Sigmoid colon (tissue), 7 donors: Measurements from ENCODE around the gene PJA1. TPM values are rescaled to one million over a fixed set of nuclear protein-coding genes. Genes with fewer than 3 reads are reported as not detected.

Experiments used
- DNase-seq: peaks from one replicate; pipeline ENCODE4 v3.0.0-alpha.2; 2019
- H3K27ac ChIP-seq, 4 donors: fragments of 200-600 bp; sonication (generic); one replicate each; pipeline ENCODE4 v1.5.1; 2016 to 2019; ENCODE audit warnings: mild to moderate bottlenecking in 1 of 4
- H3K27me3 ChIP-seq, 3 donors: fragments of 200-600 bp; sonication (generic); one replicate each; pipeline ENCODE4 v1.5.1; 2019; ENCODE audit warnings: mild to moderate bottlenecking in 1 of 3
- H3K36me3 ChIP-seq, 4 donors: fragments of 200-600 bp; sonication (generic); one replicate each; pipeline ENCODE4 v1.5.1; 2016 to 2019
- H3K4me1 ChIP-seq, 4 donors: fragments of 200-600 bp; sonication (generic); one replicate each; pipeline ENCODE4 v1.5.1; 2017 to 2019
- H3K4me3 ChIP-seq, 4 donors: fragments of 200-600 bp; sonication (generic); one replicate each; pipeline ENCODE4 v1.5.1; 2017 to 2019; ENCODE audit warnings: mild to moderate bottlenecking in 2 of 4, moderate library complexity in 1 of 4
- H3K9me3 ChIP-seq, 4 donors: fragments of 200-600 bp in 3 of 4; sonication (generic) in 3 of 4; one replicate each; pipeline versions ENCODE4 v1.5.1 to v1.6.1; 2013 to 2019
- CTCF ChIP-seq, 4 experiments: fragments of 450-650 bp in 3 of 4; fragments of 200-600 bp in 1 of 4; IDR thresholded peaks; one replicate each; pipeline ENCODE4 v1.5.1; 2016 to 2019; ENCODE audit warnings: antibody characterized with exemption in 4 of 4, mild to moderate bottlenecking in 3 of 4, moderate library complexity in 2 of 4
- EP300 ChIP-seq, 4 donors: sonication (generic); formaldehyde crosslinking; IDR thresholded peaks; one replicate each; pipeline ENCODE4 v1.6.1; 2017; ENCODE audit warnings: antibody characterized with exemption in 4 of 4
- POLR2A ChIP-seq, 2 donors: fragments of 450-650 bp; IDR thresholded peaks; one replicate each; pipeline ENCODE4 v1.6.1; 2016; ENCODE audit warnings: antibody characterized with exemption in 2 of 2, mild to moderate bottlenecking in 2 of 2, moderate library complexity in 2 of 2
- POLR2AphosphoS5 ChIP-seq, 4 donors: sonication (generic); formaldehyde crosslinking; IDR thresholded peaks; one replicate each; pipeline ENCODE4 v1.6.1; 2017; ENCODE audit warnings: antibody characterized with exemption in 4 of 4
- WGBS, 2 donors: extraction: QIAGEN DNeasy Blood & Tissue Kit; methylation state at CpG; one replicate each; pipeline ENCODE4 v1.1.7; 2013; 5-methylcytosine and 5-hydroxymethylcytosine counted together
- intact Hi-C: fragments of 100-400 bp; cut with DNase I; formaldehyde crosslinking; loops from one replicate; pipeline ENCODE4 v1.15.1; 2023
- polyA plus RNA-seq, 3 donors: library from polyadenylated mRNA; stranded (reverse); fragments of 200-250 nt; gene quantifications; one replicate each; pipeline ENCODE4 v1.2.3, GENCODE V29; 2013
- total RNA-seq, 4 donors: library from RNA; depleted of rRNA; stranded (reverse); fragments of >200 nt; gene quantifications; one replicate each; pipeline ENCODE4 v1.1.0, GENCODE V29; 2016
- donor health status: healthy with polysubstance abuse.
- donor health status: Bipolar disorder and iron deficiency.
- donor health status: healthy.

The PJA1 gene
- total and polyA plus RNA-seq, 7 donors = 5.3 to 21.8 (median 17.0) TPM

GRCh38 chrX:69185141-69185540 is 19.9 kb upstream of the PJA1 start:
- 79 to 83% methylated on average over 3 of the region's 3 CpGs for WGBS, 2 donors

GRCh38 chrX:69182818-69183380 is 17.6 kb upstream of the PJA1 start:
- WGBS, 2 donors = 57 to 73% methylated on average over 4 of the region's 4 CpGs
- Histone ChIP-seq H3K36me3 (no peaks in the 10 kb centered on the region), H3K4me3 (no peak overlapping the region), H3K27me3 (no peaks in the 10 kb centered on the region), H3K4me1 (no peaks in the 10 kb centered on the region), H3K9me3 (no peaks in the 10 kb centered on the region), H3K27ac (no peak overlapping the region)
- intact Hi-C loops = no loop called here
- no peak for DNase-seq
- TF ChIP-seq POLR2AphosphoS5 (IDR thresholded peaks at IDR 0.05) (no peak), CTCF (IDR thresholded peaks at IDR 0.05) (no peak), POLR2A (IDR thresholded peaks at IDR 0.05) (no peak), EP300 (IDR thresholded peaks at IDR 0.05) (no peak)

More at GRCh38 chrX:69185141-69185540, 19.9 kb upstream of the PJA1 start:
- Histone ChIP-seq H3K4me1 (no peaks in the 10 kb centered on the region), H3K36me3 (no peaks in the 10 kb centered on the region), H3K27me3 (no peaks in the 10 kb centered on the region), H3K9me3 (no peaks in the 10 kb centered on the region), H3K4me3 (no peak overlapping the region), H3K27ac (no peak overlapping the region)
- TF ChIP-seq CTCF (IDR thresholded peaks at IDR 0.05) (no peak), EP300 (IDR thresholded peaks at IDR 0.05) (no peak), POLR2AphosphoS5 (IDR thresholded peaks at IDR 0.05) (no peak)
- intact Hi-C loops = no loop called here
- no peak for DNase-seq

GRCh38 chrX:69179380-69179911 is 14.2 kb upstream of the PJA1 start:
- WGBS, 2 donors = 20 to 44% methylated on average over 12 of the region's 12 CpGs
- no peak overlapping the region for H3K4me3 ChIP-seq
- H3K36me3 ChIP-seq = no peaks in the 10 kb centered on the region
- no peaks in the 10 kb centered on the region for H3K27me3 ChIP-seq
- no peaks in the 10 kb centered on the region for H3K9me3 ChIP-seq
- H3K4me1 ChIP-seq = no peaks in the 10 kb centered on the region
- no peak for DNase-seq
- no peak overlapping the region for H3K27ac ChIP-seq
- no peak for TF ChIP-seq EP300 (IDR thresholded peaks at IDR 0.05)
- TF ChIP-seq POLR2A (IDR thresholded peaks at IDR 0.05) = no peak
- no peak for TF ChIP-seq CTCF (IDR thresholded peaks at IDR 0.05)
- no peak for TF ChIP-seq POLR2AphosphoS5 (IDR thresholded peaks at IDR 0.05)
- intact Hi-C loops = no loop called here

- WGBS, 2 donors = 84 to 88% methylated on average over 3 of the region's 3 CpGs
Measured at GRCh38 chrX:69178592-69178991, 13.3 kb upstream of the PJA1 start.

More at GRCh38 chrX:69178592-69178991, 13.3 kb upstream of the PJA1 start:
- Histone ChIP-seq H3K4me1 (no peaks in the 10 kb centered on the region), H3K27ac (no peak overlapping the region), H3K4me3 (no peak overlapping the region), H3K9me3 (no peaks in the 10 kb centered on the region), H3K27me3 (no peaks in the 10 kb centered on the region), H3K36me3 (no peaks in the 10 kb centered on the region)
- intact Hi-C loops = no loop called here
- DNase-seq = no peak
- TF ChIP-seq CTCF (IDR thresholded peaks at IDR 0.05) (no peak), POLR2AphosphoS5 (IDR thresholded peaks at IDR 0.05) (no peak), POLR2A (IDR thresholded peaks at IDR 0.05) (no peak), EP300 (IDR thresholded peaks at IDR 0.05) (no peak)
